Measurements from ENCODE around the gene DDX41. TPM values are rescaled to one million over a fixed set of nuclear protein-coding genes. Genes with fewer than 3 reads are reported as not detected.

Gene DDX41
- total RNA-seq, 2 donors from 2014 or later, result 40.9 to 45.5 TPM

GRCh38 chr5:177507596-177508220 is 9.1 kb downstream of the DDX41 start:
- Histone ChIP-seq H3K27me3 (no peaks in the 10 kb centered on the region), H3K4me3 (no peak overlapping the region), H3K4me1 (peaks cover 0 to 11% of the 10 kb centered on the region in 2 donors), H3K9me3 (no peaks in the 10 kb centered on the region), H3K27ac (no peak overlapping the region), H3K36me3 (peaks cover 21% of the 10 kb centered on the region)
- no peak for TF ChIP-seq CTCF (IDR thresholded peaks at IDR 0.05)
- no peak for DNase-seq (ENCODE audit: low spot score)

- Histone ChIP-seq H3K9me3 (no peaks in the 10 kb centered on the region), H3K4me1 (peaks cover 0 to 11% of the 10 kb centered on the region in 2 donors), H3K4me3 (no peak overlapping the region), H3K36me3 (peaks cover 15% of the 10 kb centered on the region), H3K27ac (no peak overlapping the region), H3K27me3 (no peaks in the 10 kb centered on the region)
- TF ChIP-seq CTCF (IDR thresholded peaks at IDR 0.05), result peak in 1 of 2 donors; percentile 9
- DNase-seq (ENCODE audit: low spot score), result no peak
These were observed 9.6 kb downstream of the DDX41 start for GRCh38 chr5:177507165-177507564.

- Histone ChIP-seq H3K27ac (no peak overlapping the region), H3K9me3 (no peaks in the 10 kb centered on the region), H3K36me3 (no peaks in the 10 kb centered on the region), H3K27me3 (no peaks in the 10 kb centered on the region), H3K4me3 (no peak overlapping the region), H3K4me1 (peaks cover 0 to 16% of the 10 kb centered on the region in 2 donors)
- TF ChIP-seq CTCF (IDR thresholded peaks at IDR 0.05), result no peak
- DNase-seq (ENCODE audit: low spot score), result no peak
These were observed 11.7 kb downstream of the DDX41 start for GRCh38 chr5:177505075-177505474.

GRCh38 chr5:177504086-177505056 is 12.4 kb downstream of the DDX41 start:
- H3K27me3 ChIP-seq, result no peaks in the 10 kb centered on the region
- H3K27ac ChIP-seq, result no peak overlapping the region
- no peak for TF ChIP-seq CTCF (IDR thresholded peaks at IDR 0.05)
- no peaks in the 10 kb centered on the region for H3K36me3 ChIP-seq
- DNase-seq (ENCODE audit: low spot score), result no peak
- H3K4me3 ChIP-seq, result no peak overlapping the region
- H3K9me3 ChIP-seq, result no peaks in the 10 kb centered on the region
- H3K4me1 ChIP-seq, result peaks cover 0 to 9% of the 10 kb centered on the region in 2 donors

- Histone ChIP-seq H3K4me1 (peaks cover 0 to 9% of the 10 kb centered on the region in 2 donors), H3K27me3 (no peaks in the 10 kb centered on the region), H3K27ac (no peak overlapping the region), H3K36me3 (no peaks in the 10 kb centered on the region), H3K4me3 (no peak overlapping the region), H3K9me3 (no peaks in the 10 kb centered on the region)
- no peak for TF ChIP-seq CTCF (IDR thresholded peaks at IDR 0.05)
- DNase-seq (ENCODE audit: low spot score), result no peak
These were observed 13.2 kb downstream of the DDX41 start for GRCh38 chr5:177503351-177504085.

Data from right atrium auricular region (tissue), 2 donors.